Spleen (tissue), 11 donors: Measurements from ENCODE around the gene LAMC3. TPM values are rescaled to one million over a fixed set of nuclear protein-coding genes. Genes with fewer than 3 reads are reported as not detected.

Experiments used
- DNase-seq: peaks from one replicate; pipeline ENCODE4 v3.0.0-alpha.2; 2020
- H3K27ac ChIP-seq, 8 donors: fragments of 200-600 bp; sonication (generic) in 7 of 8; 1 replicate in 4 of 8; 2 replicates in 4 of 8; pipeline versions ENCODE4 v1.5.0 to v1.8.0; 2016 to 2021; ENCODE audit warnings: inconsistent platforms in 4 of 8, mild to moderate bottlenecking in 4 of 8, moderate library complexity in 1 of 8
- H3K27me3 ChIP-seq, 7 donors: fragments of 200-600 bp; sonication (generic) in 6 of 7; replicated peaks in 1 of 7; 1 replicate in 4 of 7; 2 replicates in 3 of 7; pipeline versions ENCODE4 v1.5.0 to v1.8.0; 2016 to 2021; ENCODE audit warnings: inconsistent platforms in 3 of 7, mild to moderate bottlenecking in 1 of 7
- H3K36me3 ChIP-seq, 6 donors: fragments of 200-600 bp; sonication (generic) in 5 of 6; 1 replicate in 4 of 6; 2 replicates in 2 of 6; pipeline versions ENCODE4 v1.5.0 to v1.8.0; 2016 to 2021; ENCODE audit warnings: inconsistent platforms in 2 of 6
- H3K4me1 ChIP-seq, 6 donors: fragments of 200-600 bp; sonication (generic) in 5 of 6; 1 replicate in 3 of 6; 2 replicates in 3 of 6; pipeline versions ENCODE4 v1.5.0 to v1.8.0; 2016 to 2021; ENCODE audit warnings: inconsistent platforms in 3 of 6
- H3K4me3 ChIP-seq, 8 donors: fragments of 200-600 bp; sonication (generic) in 7 of 8; 1 replicate in 4 of 8; 2 replicates in 4 of 8; pipeline versions ENCODE4 v1.5.0 to v1.8.0; 2016 to 2021; ENCODE audit warnings: inconsistent platforms in 4 of 8, mild to moderate bottlenecking in 4 of 8, moderate library complexity in 2 of 8
- H3K9me3 ChIP-seq, 8 donors: fragments of 200-600 bp; sonication (generic) in 7 of 8; 1 replicate in 4 of 8; 2 replicates in 4 of 8; pipeline versions ENCODE4 v1.5.0 to v1.8.0; 2016 to 2021; ENCODE audit warnings: inconsistent platforms in 4 of 8
- POLR2A ChIP-seq, 3 donors: fragments of 450-650 bp; IDR thresholded peaks; one replicate each; pipeline ENCODE4 v1.5.1; 2017; ENCODE audit warnings: antibody characterized with exemption in 3 of 3, mild to moderate bottlenecking in 1 of 3
- POLR2AphosphoS5 ChIP-seq, 3 donors: sonication (generic); formaldehyde crosslinking; IDR thresholded peaks; one replicate each; pipeline ENCODE4 v1.5.1; 2017; ENCODE audit warnings: antibody characterized with exemption in 3 of 3
- WGBS, 5 donors: extraction: QIAGEN DNeasy Blood & Tissue Kit in 3 of 5; methylation state at CpG; one replicate each; pipeline versions ENCODE4 v1.1.5 to v1.1.7; 2013 to 2018; 5-methylcytosine and 5-hydroxymethylcytosine counted together
- intact Hi-C: fragments of 100-400 bp; cut with DNase I; formaldehyde crosslinking; loops from one replicate; pipeline ENCODE4 v1.15.0; 2023; ENCODE audit warnings: low total_unique reads
- polyA plus RNA-seq, 3 donors: library from polyadenylated mRNA; stranded (reverse); fragments of 200-250 nt; gene quantifications; one replicate each; pipeline ENCODE4 v1.2.1, GENCODE V29; 2013
- total RNA-seq, 7 donors: library from RNA; depleted of rRNA in 3 of 7; stranded (reverse); fragments of >200 nt in 3 of 7; fragmentation: NEBNext Ultra II Directional in 4 of 7; extraction: Animal tissue kit (Norgen Biotek cat#: 25700) in 4 of 7; gene quantifications; one replicate each; pipeline versions ENCODE4 v1.1.0 to v1.2.1, GENCODE V29; 2016 to 2021
- TF ChIP-seq, protein P1 (sequence below), 11 experiments: fragments of 200-600 bp in 7 of 11; fragments of 450-650 bp in 4 of 11; sonication (generic) in 4 of 11; IDR thresholded peaks in 8 of 11; conservative IDR thresholded peaks in 3 of 11; 1 replicate in 7 of 11; 2 replicates in 4 of 11; pipeline versions ENCODE4 v1.4.0 to v1.8.0; 2016 to 2021; ENCODE audit warnings: antibody characterized with exemption in 11 of 11, inconsistent platforms in 4 of 11, mild to moderate bottlenecking in 1 of 11
- donor health status: healthy with polysubstance abuse.
- donor health status: DM: no; HTN: no; CAD: no; lungs with moderate emphysema.
- donor health status: DM: no; HTN: no; CAD: no.
- donor health status: Bipolar disorder and iron deficiency.
- donor health status: healthy.
- donor health status: DM: no; HTN: no; CAD: no.
- donor health status: DM: yes; HTN: yes; CAD: no.

Gene LAMC3
- total and polyA plus RNA-seq, 10 donors = 9.1 to 79.5 (median 34.6) TPM

- H3K4me1 ChIP-seq = peaks cover 0 to 21% (median 3%) of the 10 kb centered on the region in 6 donors
- WGBS, 5 donors = 86 to 95% (median 89%) methylated on average over 9 of the region's 9 CpGs
- DNase-seq = no peak
- H3K27ac ChIP-seq = peak overlapping the region in 1 of 8 donors; percentile 27
- intact Hi-C loops = no loop called here
- H3K9me3 ChIP-seq = no peaks in the 10 kb centered on the region
- TF ChIP-seq, protein P1, sequence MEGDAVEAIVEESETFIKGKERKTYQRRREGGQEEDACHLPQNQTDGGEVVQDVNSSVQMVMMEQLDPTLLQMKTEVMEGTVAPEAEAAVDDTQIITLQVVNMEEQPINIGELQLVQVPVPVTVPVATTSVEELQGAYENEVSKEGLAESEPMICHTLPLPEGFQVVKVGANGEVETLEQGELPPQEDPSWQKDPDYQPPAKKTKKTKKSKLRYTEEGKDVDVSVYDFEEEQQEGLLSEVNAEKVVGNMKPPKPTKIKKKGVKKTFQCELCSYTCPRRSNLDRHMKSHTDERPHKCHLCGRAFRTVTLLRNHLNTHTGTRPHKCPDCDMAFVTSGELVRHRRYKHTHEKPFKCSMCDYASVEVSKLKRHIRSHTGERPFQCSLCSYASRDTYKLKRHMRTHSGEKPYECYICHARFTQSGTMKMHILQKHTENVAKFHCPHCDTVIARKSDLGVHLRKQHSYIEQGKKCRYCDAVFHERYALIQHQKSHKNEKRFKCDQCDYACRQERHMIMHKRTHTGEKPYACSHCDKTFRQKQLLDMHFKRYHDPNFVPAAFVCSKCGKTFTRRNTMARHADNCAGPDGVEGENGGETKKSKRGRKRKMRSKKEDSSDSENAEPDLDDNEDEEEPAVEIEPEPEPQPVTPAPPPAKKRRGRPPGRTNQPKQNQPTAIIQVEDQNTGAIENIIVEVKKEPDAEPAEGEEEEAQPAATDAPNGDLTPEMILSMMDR (IDR thresholded peaks at IDR 0.05 in 8 of 11, conservative IDR thresholded peaks at IDR 0.05 in 3 of 11) = no peak
- TF ChIP-seq POLR2A (IDR thresholded peaks at IDR 0.05) (no peak), POLR2AphosphoS5 (IDR thresholded peaks at IDR 0.05) (no peak)
- H3K27me3 ChIP-seq = no peaks in the 10 kb centered on the region
- H3K4me3 ChIP-seq = peak overlapping the region in 1 of 8 donors; percentile 62
- peaks cover 0 to 28% (median 0%) of the 10 kb centered on the region in 6 donors for H3K36me3 ChIP-seq
Measured at GRCh38 chr9:131072871-131073237, 63.9 kb downstream of the LAMC3 start.

DNA sequence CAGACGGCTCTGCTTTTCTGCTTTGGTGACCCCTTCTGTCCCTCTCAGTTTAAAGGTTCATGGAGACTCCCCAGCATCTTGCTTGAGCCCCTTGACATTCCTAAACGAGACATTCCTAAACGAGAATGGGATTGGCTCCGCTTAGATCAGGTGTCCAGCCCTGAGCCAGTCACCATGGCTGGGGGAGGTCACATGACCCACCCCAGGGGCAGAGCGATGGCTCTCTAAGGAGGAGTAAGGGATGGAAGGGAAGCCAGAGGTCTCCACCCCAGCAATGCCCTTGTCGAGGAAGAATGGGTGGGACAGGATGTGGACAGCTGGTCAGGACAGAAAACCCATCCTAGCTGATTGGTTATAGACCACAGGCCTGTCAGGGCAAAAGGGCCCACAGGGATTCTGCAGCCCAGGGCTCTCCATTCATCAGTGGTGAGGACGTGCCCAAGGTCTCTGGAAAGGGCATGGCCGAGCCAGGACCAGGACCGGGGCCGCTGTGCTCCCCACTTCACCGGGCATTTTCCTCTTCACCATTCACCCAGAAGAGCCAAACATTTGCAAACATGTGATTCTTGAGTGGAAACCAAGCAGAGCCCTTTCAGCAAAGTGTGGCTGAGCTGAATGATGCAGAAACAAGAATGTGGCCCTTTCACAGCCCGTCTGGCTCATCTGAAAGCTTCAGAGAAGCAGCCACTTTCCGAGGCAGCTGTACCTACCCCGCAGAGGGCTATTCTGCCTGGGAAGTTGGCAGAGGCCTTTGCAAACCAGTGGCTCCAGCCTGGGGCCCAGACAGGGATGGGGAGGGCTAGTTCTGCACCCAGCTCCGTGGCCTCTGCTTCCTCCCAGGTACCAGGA lies 67.6 kb downstream of the LAMC3 start:
- Histone ChIP-seq H3K27me3 (no peaks in the 10 kb centered on the region), H3K36me3 (peaks cover 0 to 24% (median 0%) of the 10 kb centered on the region in 6 donors), H3K4me1 (peaks cover 0 to 21% (median 3%) of the 10 kb centered on the region in 6 donors), H3K27ac (peak overlapping the region in 6 of 8 donors; percentile 29 to 79 (median 64)), H3K9me3 (no peaks in the 10 kb centered on the region), H3K4me3 (peak overlapping the region in 1 of 8 donors; percentile 62)
- intact Hi-C loops = no loop called here
- 67 to 79% (median 70%) methylated on average over 14 to 15 of the region's 15 CpGs for WGBS, 5 donors
- no peak for DNase-seq
- no peak for TF ChIP-seq POLR2A (IDR thresholded peaks at IDR 0.05)
- peak in 2 of 3 donors; percentile 39 to 62 for TF ChIP-seq POLR2AphosphoS5 (IDR thresholded peaks at IDR 0.05)
- TF ChIP-seq, protein P1 (IDR thresholded peaks at IDR 0.05 in 8 of 11, conservative IDR thresholded peaks at IDR 0.05 in 3 of 11) = no peak

DNA sequence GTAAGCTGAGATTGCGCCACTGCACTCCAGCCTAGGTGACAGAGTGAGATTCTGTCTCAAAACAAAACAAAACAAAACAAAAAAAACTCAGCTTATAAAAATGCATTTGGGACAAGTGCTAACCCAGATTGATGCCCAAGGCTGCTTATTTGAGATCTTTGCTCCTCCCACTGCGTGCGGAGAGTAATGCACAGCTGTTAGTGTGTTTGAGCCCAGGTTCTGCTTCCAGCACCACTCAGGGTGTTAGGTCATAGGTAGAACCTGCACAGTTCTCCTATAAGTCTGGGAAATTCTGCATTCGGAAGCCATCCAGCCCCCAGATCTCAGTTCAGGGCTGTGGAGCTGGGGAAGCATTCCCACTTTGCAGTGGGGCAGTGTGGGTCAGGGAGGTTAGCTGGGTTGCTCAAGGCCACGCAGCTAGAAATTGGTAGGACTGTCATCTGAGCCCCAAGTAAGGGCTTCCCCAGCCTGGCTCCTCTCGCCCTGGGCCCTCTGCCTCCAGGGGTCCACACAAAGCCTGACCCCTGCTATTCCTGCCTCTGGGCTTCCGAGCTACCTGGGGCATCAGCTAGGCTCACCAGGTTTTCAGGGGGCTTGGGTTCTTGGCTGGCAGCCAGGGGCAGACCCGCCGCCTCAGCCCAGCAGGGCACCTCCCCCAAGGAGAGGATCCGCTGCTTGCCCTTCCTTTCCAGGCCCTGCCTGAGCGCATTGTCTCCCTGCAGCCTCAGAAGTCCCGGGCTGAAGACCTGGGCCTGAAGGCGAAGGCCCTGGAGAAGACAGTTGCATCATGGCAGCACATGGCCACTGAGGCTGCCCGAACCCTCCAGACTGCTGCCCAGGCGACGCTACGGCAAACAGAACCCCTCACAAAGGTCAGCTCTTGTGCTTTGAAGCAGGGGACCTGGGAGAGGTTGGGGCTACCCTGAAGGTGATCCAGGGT lies 69.7 kb downstream of the LAMC3 start:
- WGBS, 5 donors = 86 to 95% (median 88%) methylated on average over 16 to 17 of the region's 17 CpGs
- Histone ChIP-seq H3K27ac (peak overlapping the region in 1 of 8 donors; percentile 30), H3K27me3 (no peaks in the 10 kb centered on the region), H3K36me3 (peaks cover 0 to 18% (median 0%) of the 10 kb centered on the region in 6 donors), H3K9me3 (no peaks in the 10 kb centered on the region), H3K4me1 (peaks cover 0 to 40% (median 10%) of the 10 kb centered on the region in 6 donors), H3K4me3 (no peak overlapping the region)
- TF ChIP-seq, protein P1 (IDR thresholded peaks at IDR 0.05 in 8 of 11, conservative IDR thresholded peaks at IDR 0.05 in 3 of 11) = no peak
- peak in 1 of 3 donors; percentile 23 for TF ChIP-seq POLR2AphosphoS5 (IDR thresholded peaks at IDR 0.05)
- intact Hi-C loops = no loop called here
- DNase-seq = no peak
